ENCODE results near the gene PHTF2.
A peak's percentile ranks its signal among the peaks of the same experiment; 100 is the strongest.

Gene PHTF2

DNA sequence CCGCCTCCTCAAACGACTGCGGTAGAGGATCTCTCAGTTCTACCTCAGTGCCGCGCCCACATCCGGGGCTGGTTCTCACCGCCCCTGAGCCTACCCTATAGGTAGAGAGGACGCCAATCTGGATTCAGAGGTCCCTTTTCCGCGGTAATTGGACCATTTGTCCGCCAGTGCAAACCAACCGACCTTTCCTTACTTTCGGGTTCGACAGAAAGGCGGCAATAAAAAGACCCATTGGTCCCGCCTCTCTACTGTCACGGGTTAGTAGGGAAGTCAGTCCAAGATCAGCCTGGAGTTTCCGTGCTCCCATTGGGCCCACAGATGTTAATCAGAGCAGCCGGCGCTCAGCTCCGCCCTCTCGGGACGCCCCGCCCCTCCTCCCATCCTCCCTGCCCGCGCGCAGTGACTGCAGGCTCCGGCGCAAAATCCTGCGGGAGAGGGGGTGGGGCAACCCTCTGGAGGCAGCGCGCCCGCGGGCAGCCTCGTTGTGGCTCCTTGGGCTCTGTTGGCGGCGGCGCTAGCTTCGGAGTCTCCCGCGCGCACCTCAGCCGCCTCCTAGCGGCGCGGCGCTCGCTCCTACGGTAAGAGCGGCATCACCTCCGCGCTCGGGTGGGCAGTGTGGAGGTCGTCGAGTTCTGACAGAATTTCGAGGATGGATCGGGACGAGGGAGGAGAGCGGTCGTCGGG, at the start of gene PHTF2, which contains the start of gene TMEM60:
Gene PHTF2, plus strand, starts transcription at position 380 of the 684 bp plus-strand sequence.
Gene TMEM60, minus strand, starts transcription at position 41 of the 684 bp plus-strand sequence. CDS start 4,061 bp downstream, outside the sequence.
- TF ChIP-seq, protein P1, sequence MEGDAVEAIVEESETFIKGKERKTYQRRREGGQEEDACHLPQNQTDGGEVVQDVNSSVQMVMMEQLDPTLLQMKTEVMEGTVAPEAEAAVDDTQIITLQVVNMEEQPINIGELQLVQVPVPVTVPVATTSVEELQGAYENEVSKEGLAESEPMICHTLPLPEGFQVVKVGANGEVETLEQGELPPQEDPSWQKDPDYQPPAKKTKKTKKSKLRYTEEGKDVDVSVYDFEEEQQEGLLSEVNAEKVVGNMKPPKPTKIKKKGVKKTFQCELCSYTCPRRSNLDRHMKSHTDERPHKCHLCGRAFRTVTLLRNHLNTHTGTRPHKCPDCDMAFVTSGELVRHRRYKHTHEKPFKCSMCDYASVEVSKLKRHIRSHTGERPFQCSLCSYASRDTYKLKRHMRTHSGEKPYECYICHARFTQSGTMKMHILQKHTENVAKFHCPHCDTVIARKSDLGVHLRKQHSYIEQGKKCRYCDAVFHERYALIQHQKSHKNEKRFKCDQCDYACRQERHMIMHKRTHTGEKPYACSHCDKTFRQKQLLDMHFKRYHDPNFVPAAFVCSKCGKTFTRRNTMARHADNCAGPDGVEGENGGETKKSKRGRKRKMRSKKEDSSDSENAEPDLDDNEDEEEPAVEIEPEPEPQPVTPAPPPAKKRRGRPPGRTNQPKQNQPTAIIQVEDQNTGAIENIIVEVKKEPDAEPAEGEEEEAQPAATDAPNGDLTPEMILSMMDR (conservative IDR thresholded peaks at IDR 0.05) = peak; percentile 84
- no peak for TF ChIP-seq ZFX (IDR thresholded peaks at IDR 0.05)
- peak within 1 kb of the TSS; percentile 94 for H3K27ac ChIP-seq

DNA sequence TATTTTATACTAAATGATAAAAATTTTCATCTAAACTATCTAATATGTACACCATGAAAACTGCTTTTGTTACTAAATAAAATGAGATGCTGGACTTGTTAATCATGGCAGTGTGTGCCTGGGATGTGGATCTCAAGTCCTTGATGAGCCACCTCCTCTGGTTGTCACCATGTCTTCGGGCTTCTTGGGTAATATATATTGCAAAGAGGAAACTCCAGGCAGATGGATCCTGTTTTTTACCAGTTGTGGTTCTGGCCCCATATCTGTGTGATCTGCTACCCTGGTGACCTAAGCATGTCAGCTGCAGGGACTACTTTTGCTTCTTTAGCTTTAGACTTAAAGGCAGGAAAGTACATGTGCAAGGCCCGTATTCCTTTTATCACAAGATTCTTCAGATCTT, 46.6 kb upstream of the PHTF2 start:
- TF ChIP-seq, protein P1 (conservative IDR thresholded peaks at IDR 0.05) = no peak
- TF ChIP-seq ZFX (IDR thresholded peaks at IDR 0.05) = no peak
- no peak overlapping the region for H3K27ac ChIP-seq

DNA sequence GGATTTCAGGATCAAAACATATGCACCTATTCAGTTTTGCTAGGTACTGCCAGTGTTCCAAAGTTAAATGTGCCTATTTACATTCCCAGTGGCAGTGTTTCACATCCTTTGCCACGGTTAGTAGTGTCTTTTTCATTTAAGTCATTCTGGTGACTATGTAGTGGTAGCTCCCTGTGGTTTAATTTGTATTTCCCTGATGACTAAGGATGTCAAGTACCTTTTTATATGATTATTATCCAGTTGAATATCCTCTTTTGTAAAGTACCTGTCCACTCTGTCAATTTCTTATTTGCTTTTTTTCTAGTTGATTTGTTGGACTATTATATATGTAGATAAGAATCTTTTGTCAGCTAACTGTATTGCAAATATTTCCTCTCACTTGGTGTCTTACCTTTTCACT, 45.4 kb upstream of the PHTF2 start:
- no peak overlapping the region for H3K27ac ChIP-seq
- TF ChIP-seq ZFX (IDR thresholded peaks at IDR 0.05) = no peak
- TF ChIP-seq, protein P1 (conservative IDR thresholded peaks at IDR 0.05) = no peak

DNA sequence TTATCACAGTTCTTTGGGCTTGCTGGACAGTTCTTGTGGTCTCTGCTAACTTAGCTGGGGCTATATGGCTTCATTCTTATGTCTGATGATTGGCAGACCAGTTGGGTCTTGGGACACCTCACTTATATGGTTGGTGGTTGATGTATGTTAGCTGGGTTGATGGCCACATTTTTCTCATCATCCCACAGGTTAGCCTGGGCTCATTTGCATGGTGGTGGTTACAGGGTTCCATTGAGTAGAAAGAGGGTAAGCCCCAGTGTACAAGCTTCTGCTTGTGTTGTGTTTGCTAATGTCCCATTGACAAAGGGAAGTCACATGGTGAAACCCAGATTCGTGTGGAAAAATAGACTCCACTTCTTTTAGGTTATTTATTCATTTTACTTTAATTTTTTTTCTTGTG, 41.0 kb upstream of the PHTF2 start:
- no peak overlapping the region for H3K27ac ChIP-seq
- no peak for TF ChIP-seq ZFX (IDR thresholded peaks at IDR 0.05)
- TF ChIP-seq, protein P1 (conservative IDR thresholded peaks at IDR 0.05) = no peak

DNA sequence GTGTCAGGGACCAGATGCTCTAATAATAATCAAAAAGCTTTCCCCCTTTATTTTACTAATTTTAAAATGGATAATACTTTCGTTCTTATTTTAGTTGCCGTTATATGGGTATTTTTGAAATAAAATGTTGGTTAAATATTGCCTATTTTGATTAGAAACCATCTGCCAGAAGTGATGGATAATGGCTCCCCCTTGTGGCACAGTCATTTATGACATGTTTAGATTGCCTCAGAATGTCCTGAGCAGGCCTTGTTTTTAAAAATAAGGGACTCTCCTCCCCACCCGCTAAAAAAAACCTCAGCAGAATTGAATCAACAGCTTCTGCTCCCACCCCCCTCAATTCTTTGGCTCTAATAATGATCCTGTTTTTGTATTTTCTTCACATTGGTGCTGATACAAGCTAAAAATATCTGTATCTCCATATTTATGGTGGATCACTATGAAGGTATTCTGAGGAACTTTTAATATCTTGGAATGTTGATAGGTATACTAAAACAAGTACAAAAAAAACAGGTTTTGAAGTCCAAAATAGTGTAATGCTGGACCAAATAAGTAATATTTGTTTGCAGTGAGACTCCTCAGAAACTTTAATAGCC, 39.2 kb upstream of the PHTF2 start:
- TF ChIP-seq, protein P1 (conservative IDR thresholded peaks at IDR 0.05) = peak; percentile 92
- TF ChIP-seq ZFX (IDR thresholded peaks at IDR 0.05) = no peak
- H3K27ac ChIP-seq = no peak overlapping the region

DNA sequence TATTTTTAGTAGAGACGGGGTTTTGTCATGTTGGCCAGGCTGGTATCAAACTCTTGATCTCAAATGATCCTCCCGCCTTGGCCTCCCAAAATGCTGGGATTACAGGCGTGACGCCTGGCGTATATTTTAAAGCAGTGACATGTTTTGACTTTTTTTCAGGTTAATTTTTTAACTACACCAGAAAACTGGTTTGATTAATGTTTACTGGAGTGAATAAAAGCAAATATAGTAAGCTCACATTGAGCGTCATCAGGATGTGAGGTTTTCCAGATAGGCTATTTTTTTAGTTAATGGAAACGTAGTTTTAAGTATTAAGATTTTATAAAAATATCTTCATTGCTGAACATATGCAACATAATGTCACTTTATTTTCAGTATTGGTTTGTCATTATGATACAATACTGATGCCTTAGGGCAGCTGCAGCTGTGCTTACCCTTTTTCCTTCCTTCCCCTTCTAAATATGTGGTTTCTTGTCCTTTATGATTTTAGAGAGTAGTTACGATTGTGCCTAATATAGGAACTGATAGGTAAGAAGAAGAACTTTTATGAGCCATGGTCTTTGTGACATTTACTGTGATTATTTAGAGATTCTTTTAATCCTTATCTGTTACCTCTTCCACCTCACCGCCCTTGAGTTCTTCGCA, 37.6 kb upstream of the PHTF2 start:
- no peak overlapping the region for H3K27ac ChIP-seq
- TF ChIP-seq, protein P1 (conservative IDR thresholded peaks at IDR 0.05) = no peak
- no peak for TF ChIP-seq ZFX (IDR thresholded peaks at IDR 0.05)

DNA sequence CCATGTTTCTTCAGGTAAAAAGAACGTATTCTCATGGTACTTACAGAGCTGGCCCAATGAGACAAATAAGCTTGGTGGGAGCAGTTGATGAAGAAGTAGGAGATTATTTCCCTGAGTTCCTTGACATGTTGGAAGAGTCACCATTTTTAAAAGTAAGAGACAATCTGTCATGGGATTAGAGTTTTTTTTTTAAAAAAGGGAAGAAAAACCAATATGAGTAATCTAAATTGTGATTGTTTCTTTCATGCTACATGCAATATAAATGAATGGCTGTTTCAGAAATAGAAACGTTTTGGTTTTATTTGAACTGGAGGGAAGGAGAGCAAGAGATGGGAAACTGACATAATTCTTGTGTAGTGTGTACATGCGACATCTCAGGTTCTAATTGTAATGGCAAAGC, 33.1 kb upstream of the PHTF2 start:
- TF ChIP-seq, protein P1 (conservative IDR thresholded peaks at IDR 0.05) = no peak
- no peak for TF ChIP-seq ZFX (IDR thresholded peaks at IDR 0.05)
- H3K27ac ChIP-seq = no peak overlapping the region

All from C4-2B (cell line).